SIG-M5 treated with dmso at 0.1 percent for 504 hours (cell line): ENCODE results near the gene UGT8.

Source experiments
- DNase-seq: peaks from one replicate; lab custom pipeline; 2025; ENCODE audit not compliant: unreplicated experiment; lab: John Stamatoyannopoulos, UW

Gene UGT8

DNA sequence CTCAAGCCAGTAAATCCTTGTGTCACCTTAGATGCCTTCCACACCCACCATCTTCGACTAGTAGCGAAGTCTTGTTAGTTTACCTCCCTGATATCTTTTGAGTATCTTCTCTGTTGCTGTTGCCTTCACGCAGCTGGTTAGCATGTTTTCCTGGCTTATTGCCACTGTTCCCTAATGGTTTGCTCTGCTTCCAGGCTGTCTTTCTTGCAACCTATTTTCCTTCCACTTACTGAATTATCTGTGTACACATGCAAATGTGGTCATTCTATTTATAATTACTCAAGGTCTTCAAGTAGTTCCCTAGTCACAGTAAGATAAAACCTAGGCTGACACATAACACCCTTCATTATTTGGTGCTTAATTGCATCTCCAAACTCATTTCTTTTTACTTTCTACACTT lies 89.5 kb downstream of the UGT8 start:
- DNase-seq: no peak

DNA sequence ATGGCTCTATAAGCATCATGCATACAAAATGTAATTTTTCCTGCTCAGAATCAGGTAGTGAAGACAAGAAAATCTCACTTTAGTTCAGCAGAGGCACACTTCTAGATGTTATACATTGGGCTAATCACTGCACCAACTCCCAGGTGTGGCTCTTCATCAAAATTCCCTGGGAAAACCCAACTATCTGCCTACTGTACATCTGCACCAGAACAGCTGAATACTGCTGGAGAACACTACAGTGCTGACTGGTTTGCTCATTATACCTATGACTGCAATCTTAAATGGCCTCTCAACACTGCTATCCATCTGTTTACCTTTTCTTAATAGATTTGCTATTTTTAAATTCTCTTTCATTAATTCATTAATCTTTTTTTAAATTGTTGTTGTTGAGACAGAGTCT lies 92.0 kb downstream of the UGT8 start:
- DNase-seq: no peak

DNA sequence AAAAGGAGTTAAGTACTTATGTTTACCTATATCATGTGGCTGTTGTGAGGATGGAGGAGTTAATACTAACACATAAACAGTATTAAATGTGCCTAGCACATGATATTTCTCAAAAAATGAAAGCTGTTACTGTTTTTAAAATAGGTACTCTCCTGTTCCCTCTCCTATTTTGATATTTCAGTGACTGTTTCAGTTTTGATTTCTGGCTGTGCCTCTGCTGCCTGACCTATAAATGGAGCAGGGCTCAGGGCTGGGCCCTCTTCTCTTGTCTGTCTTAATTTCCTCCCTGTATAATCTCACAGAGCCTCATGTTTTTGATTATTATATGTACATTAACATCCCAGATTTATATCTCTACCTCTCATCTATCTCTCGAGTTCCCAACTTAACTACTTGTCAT lies 93.3 kb downstream of the UGT8 start:
- DNase-seq: no peak

DNA sequence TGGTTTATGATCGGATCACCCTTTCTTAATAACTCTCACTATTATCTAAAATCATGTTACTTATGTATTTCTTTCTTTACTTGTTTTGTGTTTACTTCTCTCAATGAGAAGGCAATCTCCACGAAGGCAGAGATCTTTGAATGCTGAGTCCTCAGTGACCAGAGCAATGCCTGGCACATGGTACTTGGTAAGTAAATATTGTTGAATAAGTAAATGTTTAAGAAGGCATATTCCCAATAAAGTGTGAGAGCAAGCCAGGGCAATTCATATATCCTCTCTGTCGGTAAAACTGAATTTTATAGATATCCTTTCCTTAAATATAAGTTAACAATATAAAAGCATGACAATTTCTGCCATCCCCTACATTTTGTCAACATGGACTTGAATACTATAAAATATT lies 94.4 kb downstream of the UGT8 start:
- DNase-seq: no peak

DNA sequence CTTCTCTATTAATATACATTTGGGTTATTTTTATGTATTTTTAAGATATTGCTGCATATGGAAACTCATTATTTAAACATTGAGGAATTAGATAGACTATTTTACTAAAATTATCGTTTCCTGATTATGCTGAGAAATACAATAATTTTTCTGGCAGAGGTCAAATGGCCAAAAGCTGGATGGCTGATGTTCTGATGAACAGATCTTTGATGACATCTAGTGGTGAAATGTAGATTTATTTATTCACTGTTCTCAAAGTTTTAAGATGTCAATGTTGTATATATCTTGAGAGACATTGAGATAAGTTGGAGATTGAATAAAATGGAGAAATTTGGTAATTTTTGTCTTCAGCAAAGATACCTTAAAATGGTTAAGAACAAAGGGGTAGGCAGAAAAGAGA lies 96.2 kb downstream of the UGT8 start:
- peak; percentile 22 for DNase-seq

DNA sequence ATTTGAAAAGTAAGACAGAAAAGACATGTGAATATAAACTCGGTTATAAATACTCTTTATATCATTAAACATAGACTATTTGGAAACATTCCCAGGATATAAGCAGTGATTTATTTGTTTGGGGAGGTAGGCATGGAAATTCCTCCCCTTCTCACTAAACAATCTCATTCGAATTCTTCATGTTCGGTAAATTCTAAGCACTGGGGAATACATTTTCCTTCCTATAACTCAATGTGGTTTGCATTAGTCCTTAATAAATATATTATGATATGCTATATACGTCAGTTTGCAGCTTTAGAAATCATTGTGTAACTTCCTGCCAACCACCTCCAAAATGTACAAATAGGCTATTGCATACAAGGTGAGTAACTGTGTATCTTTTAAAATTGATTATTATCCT lies 99.6 kb downstream of the UGT8 start:
- DNase-seq: no peak

DNA sequence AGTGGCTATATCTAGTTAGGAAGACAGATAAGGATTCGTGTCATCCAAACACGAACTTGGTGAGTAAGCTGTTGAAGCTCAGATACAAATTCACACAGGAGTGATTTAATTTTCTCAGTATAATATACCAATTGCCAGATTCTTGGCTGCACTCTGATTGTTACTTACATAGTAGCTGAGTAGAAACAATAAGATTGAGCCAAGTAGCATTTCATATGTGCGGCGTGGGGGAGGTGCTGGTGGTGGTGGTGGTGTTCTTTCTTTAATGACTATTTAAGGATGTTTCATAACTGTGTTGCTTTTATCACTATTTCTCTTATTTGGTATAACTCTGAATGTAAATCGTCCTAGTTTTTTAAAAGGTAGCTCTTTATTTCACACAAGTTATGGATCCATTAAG lies 102.9 kb downstream of the UGT8 start:
- DNase-seq: no peak

DNA sequence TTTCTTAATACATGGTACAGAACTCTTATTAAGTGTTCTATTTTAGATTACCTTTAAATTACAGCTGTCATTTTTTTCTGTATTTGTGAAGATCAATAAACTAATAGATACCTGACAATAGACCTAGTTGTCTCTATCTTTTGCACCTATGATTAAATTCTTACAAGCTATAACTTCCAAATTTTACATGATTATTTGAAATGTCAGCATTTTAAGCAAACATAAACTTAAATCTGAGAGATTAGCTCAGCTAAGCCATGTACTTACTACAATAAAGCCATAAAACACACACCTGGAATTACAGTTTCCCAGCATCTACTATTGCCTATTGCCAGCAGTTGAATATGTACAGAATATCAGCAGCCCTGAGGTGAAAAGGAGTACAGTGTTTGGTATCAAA lies 118.8 kb downstream of the UGT8 start:
- no peak for DNase-seq

DNA sequence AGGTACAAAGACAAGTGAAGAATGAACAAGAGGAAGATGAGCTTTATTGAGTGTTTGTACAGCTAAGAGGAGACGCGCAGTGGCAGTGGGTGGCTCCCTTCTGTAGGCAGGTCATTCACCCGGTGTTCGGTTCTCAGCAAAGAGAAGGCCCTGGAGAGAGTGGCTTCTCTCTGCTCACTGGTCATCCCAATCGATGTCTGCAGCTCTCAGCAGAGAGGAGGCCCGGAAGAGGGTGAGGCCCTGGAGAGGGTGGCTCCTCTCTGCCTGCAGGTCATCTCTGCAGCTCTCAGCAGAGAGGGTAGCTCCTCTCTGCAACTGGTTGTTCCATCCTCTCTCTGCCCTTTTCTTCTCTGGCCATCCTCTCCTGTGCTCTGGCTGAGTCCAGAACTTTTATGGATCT lies 126.5 kb downstream of the UGT8 start:
- no peak for DNase-seq

DNA sequence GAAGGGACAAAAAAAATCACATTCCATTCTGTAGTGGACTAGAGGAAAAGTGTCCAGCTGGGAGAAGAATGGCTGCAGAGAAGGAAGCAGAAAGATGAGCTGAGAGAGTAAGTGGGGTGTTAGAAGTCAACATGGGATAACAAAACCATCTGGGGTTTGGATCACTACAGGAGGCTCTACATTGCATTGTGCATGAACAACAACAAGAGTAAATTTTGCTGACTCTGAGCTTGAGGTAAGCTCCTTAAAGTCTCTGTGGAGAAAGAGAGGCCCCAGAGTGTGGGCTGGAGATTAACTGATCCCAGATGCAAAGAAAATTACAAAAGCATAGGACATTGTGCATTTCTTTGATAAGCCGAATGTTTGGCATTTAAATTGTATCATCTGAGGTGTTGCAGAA lies 128.9 kb downstream of the UGT8 start:
- no peak for DNase-seq
